Mucosa of descending colon (tissue), 3 donors: ENCODE results near the gene BMERB1. TPM values are rescaled to one million over a fixed set of nuclear protein-coding genes. Genes with fewer than 3 reads are reported as not detected.
"Not testable (repeated sequence)": the region's sequence is repeated elsewhere in the genome, so short reads cannot be mapped to it uniquely, and the experiment has no call there.

ENCODE experiments used
- ATAC-seq: fragments of 200-7000 bp; cut with Tn5 transposase; one replicate; pipeline ENCODE4 v1.9.1; 2020; ENCODE audit warnings: mild to moderate bottlenecking, moderate library complexity
- DNase-seq, 3 donors: peaks; one replicate each; pipeline ENCODE4 v3.0.0-alpha.2; 2020
- H3K36me3 ChIP-seq: fragments of 200-600 bp; one replicate; pipeline ENCODE4 v1.8.0; 2021; ENCODE audit warnings: low read depth, mild to moderate bottlenecking
- H3K4me1 ChIP-seq: fragments of 200-600 bp; one replicate; pipeline ENCODE4 v1.8.0; 2021; ENCODE audit warnings: low read depth, mild to moderate bottlenecking
- H3K4me3 ChIP-seq: fragments of 200-600 bp; one replicate; pipeline ENCODE4 v1.8.0; 2021; ENCODE audit warnings: mild to moderate bottlenecking
- H3K9me3 ChIP-seq: fragments of 200-600 bp; one replicate; pipeline ENCODE4 v1.8.0; 2021; ENCODE audit warnings: mild to moderate bottlenecking
- CTCF ChIP-seq: fragments of 200-600 bp; IDR thresholded peaks from one replicate; pipeline ENCODE4 v1.8.0; 2022; ENCODE audit warnings: antibody characterized with exemption, mild to moderate bottlenecking
- intact Hi-C, 2 donors: fragments of 100-400 bp; cut with DNase I in 1 of 2; cut with micrococcal nuclease in 1 of 2; formaldehyde crosslinking; loops; one replicate each; pipeline versions ENCODE4 v1.11.0 to v1.11.1; 2022; cut with DNase I, micrococcal nuclease
- total RNA-seq, 3 donors: library from RNA; stranded (reverse); fragmentation: NEBNext Ultra II Directional in 2 of 3; extraction: Animal tissue kit (Norgen Biotek cat#: 25700) in 2 of 3; gene quantifications; one replicate each; pipeline versions ENCODE4 v1.2.1 to v1.2.4, GENCODE V29; 2021 to 2023
- donor health status: DM: no; HTN: no; CAD: no; lungs with moderate emphysema.
- donor health status: DM: no; HTN: no; CAD: no.
- donor health status: DM: no; HTN: yes; CAD: no.

The BMERB1 gene
- total RNA-seq, 3 donors from 2014 or later, result 5.4 to 54.3 (median 9.1) TPM

DNA sequence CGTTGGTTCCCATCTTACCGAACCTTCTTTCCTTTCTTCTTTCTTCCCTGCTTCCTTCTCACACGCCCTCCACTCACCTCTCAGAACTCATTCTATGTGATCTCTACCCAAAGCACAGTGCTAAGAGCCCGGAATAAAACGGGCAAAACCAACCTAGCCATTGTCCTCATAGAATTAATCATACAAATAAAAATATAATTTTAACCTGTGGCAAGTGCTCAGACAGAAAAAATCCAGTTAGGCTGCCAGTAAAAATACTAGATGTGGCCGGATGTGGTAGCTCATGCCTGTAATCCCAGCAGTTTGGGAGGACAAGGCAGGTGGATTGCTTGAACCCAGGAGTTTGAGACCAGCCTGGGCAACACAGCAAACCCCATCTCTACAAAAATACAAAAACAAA, 27.0 kb downstream of the BMERB1 start:
- ATAC-seq (no peak), DNase-seq (no peak)
- Histone ChIP-seq H3K9me3 (no peaks in the 10 kb centered on the region), H3K4me3 (no peak overlapping the region), H3K4me1 (no peaks in the 10 kb centered on the region), H3K36me3 (no peaks in the 10 kb centered on the region)
- intact Hi-C loops, result no loop called here
- no peak for TF ChIP-seq CTCF

DNA sequence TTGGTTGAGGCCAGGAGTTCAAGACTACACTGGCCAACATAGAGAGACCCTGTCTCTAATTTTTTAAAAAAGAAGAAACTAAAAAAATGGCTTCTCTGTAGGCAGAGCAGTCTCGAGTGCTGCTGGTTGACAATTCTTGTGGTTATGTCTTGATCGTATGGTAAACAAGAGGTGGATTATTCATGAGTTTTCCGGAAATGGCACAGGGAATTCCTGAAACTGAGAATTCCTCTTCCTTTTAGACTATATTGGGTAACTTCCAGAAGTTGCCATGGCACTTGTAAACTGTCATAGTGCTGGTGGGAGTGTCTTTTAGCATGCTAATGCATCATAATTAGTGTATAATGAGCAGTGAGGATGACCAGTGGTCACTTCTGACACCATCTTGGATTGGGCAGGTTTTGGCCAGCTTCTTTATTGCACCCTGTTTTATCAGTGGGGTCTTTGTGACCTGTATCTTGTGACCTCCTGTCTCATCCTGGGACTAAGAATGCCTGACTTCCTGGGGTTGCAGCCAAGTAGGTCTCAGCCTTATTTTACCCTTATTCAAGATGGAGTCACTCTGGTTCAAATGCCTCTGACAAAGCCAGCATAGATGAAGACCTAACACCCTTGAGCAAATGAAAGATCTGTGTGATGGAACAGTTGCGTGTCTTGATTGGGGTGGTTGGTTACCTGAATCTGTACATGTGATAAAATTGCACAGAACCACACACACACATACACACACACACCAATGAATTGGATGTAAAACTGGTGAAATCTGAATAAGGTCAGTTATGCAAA, 30.2 kb downstream of the BMERB1 start:
- intact Hi-C loops, result no loop called here
- Histone ChIP-seq H3K4me1 (no peaks in the 10 kb centered on the region), H3K4me3 (no peak overlapping the region), H3K36me3 (no peaks in the 10 kb centered on the region), H3K9me3 (no peaks in the 10 kb centered on the region)
- no peak for TF ChIP-seq CTCF
- ATAC-seq (no peak), DNase-seq (no peak)

GRCh38 chr16:15466131-15466530, 31.7 kb downstream of the BMERB1 start:
- Histone ChIP-seq H3K4me3 (no peak overlapping the region), H3K36me3 (no peaks in the 10 kb centered on the region), H3K9me3 (no peaks in the 10 kb centered on the region), H3K4me1 (no peaks in the 10 kb centered on the region)
- intact Hi-C loops, result no loop called here
- TF ChIP-seq CTCF, result no peak
- DNase-seq (no peak), ATAC-seq (peak; percentile 36)

GRCh38 chr16:15466886-15467781, 32.7 kb downstream of the BMERB1 start:
- H3K4me1 ChIP-seq, result no peaks in the 10 kb centered on the region
- no peak for TF ChIP-seq CTCF
- H3K4me3 ChIP-seq, result no peak overlapping the region
- no peak for DNase-seq
- ATAC-seq, result peak; percentile 35
- intact Hi-C loops, result no loop called here
- H3K9me3 ChIP-seq, result no peaks in the 10 kb centered on the region
- H3K36me3 ChIP-seq, result no peaks in the 10 kb centered on the region

GRCh38 chr16:15476971-15477370, 42.6 kb downstream of the BMERB1 start:
- intact Hi-C loops, H3K36me3 ChIP-seq, DNase-seq, H3K9me3 ChIP-seq, ATAC-seq, H3K4me3 ChIP-seq, H3K4me1 ChIP-seq: not testable (repeated sequence)

- no peaks in the 10 kb centered on the region for H3K9me3 ChIP-seq
- intact Hi-C loops, result no loop called here
- DNase-seq, result no peak
- no peak for TF ChIP-seq CTCF
- no peak overlapping the region for H3K4me3 ChIP-seq
- H3K4me1 ChIP-seq, result peaks cover 2% of the 10 kb centered on the region
- ATAC-seq, result no peak
- no peaks in the 10 kb centered on the region for H3K36me3 ChIP-seq
Observed at GRCh38 chr16:15477802-15478201, 43.4 kb downstream of the BMERB1 start.
